ENCODE measurements around the gene YIPF7.

- no peak for TF ChIP-seq CTCF (conservative IDR thresholded peaks at IDR 0.05 in 1 of 2, IDR thresholded peaks at IDR 0.05 in 1 of 2; ENCODE audit: extremely low read depth in 1 of 2, insufficient read depth in 1 of 2, low read depth in 1 of 2, low read length in 2 of 2)
- TF ChIP-seq EZH2 (IDR thresholded peaks at IDR 0.05; ENCODE audit: borderline replicate concordance, low read length) = no peak
Observed at GRCh38 chr4:44661940-44662622, 10.7 kb upstream of the YIPF7 start.

Measured in mammary epithelial cell (primary cell).